Measurements from ENCODE around the gene ZNF121. TPM values are rescaled to one million over a fixed set of nuclear protein-coding genes. Genes with fewer than 3 reads are reported as not detected.
A peak's percentile ranks its signal among the peaks of the same experiment; 100 is the strongest.
"Not testable (repeated sequence)": the region's sequence is repeated elsewhere in the genome, so short reads cannot be mapped to it uniquely, and the experiment has no call there.

Gene ZNF121
- total RNA-seq, 2 experiments from 2014 or later = 79.9 to 85.5 TPM

DNA sequence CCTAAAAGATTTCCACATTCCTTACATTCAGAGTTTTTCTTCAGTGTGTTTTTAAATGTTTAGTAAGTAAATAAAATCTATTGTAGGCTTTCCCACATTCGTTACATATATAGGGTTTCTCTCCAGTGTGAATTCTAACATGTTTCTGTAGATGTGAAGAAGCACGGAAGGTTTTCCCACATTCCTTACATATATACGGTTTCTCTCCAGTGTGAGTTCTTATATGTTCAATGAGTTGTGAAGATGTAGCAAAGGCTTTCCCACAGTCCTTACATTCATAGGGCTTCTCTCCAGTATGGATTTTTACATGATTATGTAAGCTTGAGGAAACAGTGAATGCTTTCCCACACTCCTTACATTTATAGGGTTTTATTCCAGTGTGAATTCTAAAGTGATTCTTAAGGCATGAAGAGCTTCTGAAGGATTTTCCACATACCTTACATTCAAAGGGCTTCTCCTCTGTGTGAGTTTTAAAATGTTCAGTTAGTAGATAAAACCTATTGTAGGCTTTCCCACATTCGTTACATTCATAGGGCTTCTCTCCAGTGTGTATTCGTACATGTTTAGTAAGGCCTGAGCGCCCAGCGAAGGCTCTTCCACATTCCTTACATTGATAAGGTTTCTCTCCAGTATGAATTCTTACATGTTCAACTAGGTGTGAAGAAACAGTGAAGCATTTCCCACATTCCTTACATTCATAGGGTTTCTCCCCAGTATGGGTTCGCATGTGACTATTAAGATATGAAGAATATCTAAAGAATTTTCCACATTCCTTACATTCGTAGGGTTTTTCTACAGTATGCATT is 18.2 kb downstream of the ZNF121 start:
- POLR2A ChIA-PET = no interaction called here
- intact Hi-C loops (cut with micrococcal nuclease) = no loop called here
- Mint-ChIP-seq H3K36me3 (ENCODE audit: low read depth) (peaks cover 97% of the 10 kb centered on the region), H3K27me3 (no peaks in the 10 kb centered on the region), H3K4me1 (ENCODE audit: low read depth) (no peaks in the 10 kb centered on the region), H3K27ac (no peak overlapping the region), H3K4me3 (no peak overlapping the region), H3K9me3 (peaks cover 65% of the 10 kb centered on the region)
- ATAC-seq (peak; percentile 17), DNase-seq (no peak)
- no peak for TF ChIP-seq CTCF (IDR thresholded peaks at IDR 0.05)
- CTCF ChIA-PET = no interaction called here

GRCh38 chr19:9552536-9553274 is 31.6 kb downstream of the ZNF121 start:
- no peak overlapping the region for H3K27ac Mint-ChIP-seq
- peaks cover 25% of the 10 kb centered on the region for H3K36me3 Mint-ChIP-seq (ENCODE audit: low read depth)
- no peak overlapping the region for H3K4me3 Mint-ChIP-seq
- intact Hi-C loops (cut with micrococcal nuclease) = no loop called here
- H3K4me1 Mint-ChIP-seq (ENCODE audit: low read depth) = no peaks in the 10 kb centered on the region
- DNase-seq (no peak), ATAC-seq (no peak)
- no peak for TF ChIP-seq CTCF (IDR thresholded peaks at IDR 0.05)
- ChIA-PET CTCF (interaction anchor here (1.0 kb wide), 1 partner anchor 34 kb away, joined by 3 read pairs; no protein-coding TSS in a partner anchor), POLR2A (no interaction called here)
- H3K27me3 Mint-ChIP-seq = no peaks in the 10 kb centered on the region
- H3K9me3 Mint-ChIP-seq = peaks cover 29% of the 10 kb centered on the region

GRCh38 chr19:9547870-9548269 is 36.4 kb downstream of the ZNF121 start:
- DNase-seq (no peak), ATAC-seq (no peak)
- CTCF ChIA-PET = no interaction called here
- intact Hi-C loops (cut with micrococcal nuclease) = no loop called here
- H3K27ac Mint-ChIP-seq = no peak overlapping the region
- POLR2A ChIA-PET = no interaction called here
- peaks cover 24% of the 10 kb centered on the region for H3K9me3 Mint-ChIP-seq
- no peak for TF ChIP-seq CTCF (IDR thresholded peaks at IDR 0.05)
- peaks cover 11% of the 10 kb centered on the region for H3K36me3 Mint-ChIP-seq (ENCODE audit: low read depth)
- no peaks in the 10 kb centered on the region for H3K27me3 Mint-ChIP-seq
- no peak overlapping the region for H3K4me3 Mint-ChIP-seq
- no peaks in the 10 kb centered on the region for H3K4me1 Mint-ChIP-seq (ENCODE audit: low read depth)

GRCh38 chr19:9541281-9541680 is 43.0 kb downstream of the ZNF121 start:
- H3K27ac Mint-ChIP-seq; H3K4me3 Mint-ChIP-seq; DNase-seq; H3K27me3 Mint-ChIP-seq; CTCF ChIA-PET; intact Hi-C loops (cut with micrococcal nuclease); ATAC-seq; POLR2A ChIA-PET: not testable (repeated sequence)
- peaks cover 12% of the 10 kb centered on the region for H3K4me1 Mint-ChIP-seq (ENCODE audit: low read depth)
- peaks cover 29% of the 10 kb centered on the region for H3K36me3 Mint-ChIP-seq (ENCODE audit: low read depth)
- H3K9me3 Mint-ChIP-seq = peaks cover 15% of the 10 kb centered on the region

- peaks cover 43% of the 10 kb centered on the region for H3K36me3 Mint-ChIP-seq (ENCODE audit: low read depth)
- peaks cover 14% of the 10 kb centered on the region for H3K4me1 Mint-ChIP-seq (ENCODE audit: low read depth)
- intact Hi-C loops (cut with micrococcal nuclease); POLR2A ChIA-PET; ATAC-seq; CTCF ChIA-PET; H3K27me3 Mint-ChIP-seq; DNase-seq: not testable (repeated sequence)
- H3K4me3 Mint-ChIP-seq = peak overlapping the region; percentile 97
- H3K27ac Mint-ChIP-seq = peak overlapping the region; percentile 99
- peaks cover 24% of the 10 kb centered on the region for H3K9me3 Mint-ChIP-seq
Observed at GRCh38 chr19:9539921-9540320, 44.4 kb downstream of the ZNF121 start.

DNA sequence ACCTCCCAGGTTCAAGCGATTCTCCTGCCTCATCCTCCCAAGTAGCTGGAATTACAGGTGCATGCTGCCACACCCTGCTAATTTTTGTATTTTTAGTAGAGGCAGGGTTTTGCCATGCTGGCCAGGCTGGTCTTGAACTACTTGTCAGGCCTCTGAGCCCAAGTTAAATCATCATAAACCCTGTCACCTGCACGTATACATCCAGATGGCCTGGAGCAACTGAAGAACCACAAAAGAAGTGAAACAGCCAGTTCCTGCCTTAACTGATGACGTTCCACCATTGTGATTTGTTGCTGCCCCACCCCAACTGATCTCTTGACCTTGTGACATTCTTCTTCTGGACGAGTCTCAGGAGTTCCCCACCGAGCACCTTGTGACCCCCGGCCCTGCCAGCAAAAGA is 45.1 kb downstream of the ZNF121 start:
- peaks cover 50% of the 10 kb centered on the region for H3K36me3 Mint-ChIP-seq (ENCODE audit: low read depth)
- DNase-seq; CTCF ChIA-PET; intact Hi-C loops (cut with micrococcal nuclease); H3K27me3 Mint-ChIP-seq; ATAC-seq: not testable (repeated sequence)
- peaks cover 14% of the 10 kb centered on the region for H3K4me1 Mint-ChIP-seq (ENCODE audit: low read depth)
- peak overlapping the region; percentile 99 for H3K27ac Mint-ChIP-seq
- H3K4me3 Mint-ChIP-seq = peak overlapping the region; percentile 97
- H3K9me3 Mint-ChIP-seq = peaks cover 28% of the 10 kb centered on the region
- POLR2A ChIA-PET = interaction anchor here (0.6 kb wide), 1 partner anchor 39 kb away, joined by 3 read pairs; no protein-coding TSS in a partner anchor
